SK-N-MC (cell line): ENCODE measurements around the gene LRRC56.

ENCODE experiments used
- EZH2 ChIP-seq: fragments of 200-600 bp; sonication (generic); IDR thresholded peaks from one replicate; pipeline ENCODE4 v1.6.1; 2017; ENCODE audit warnings: antibody characterized with exemption
- FOXP2 ChIP-seq: optimal IDR thresholded peaks from 2 replicates; pipeline ENCODE3; 2011; ENCODE audit warnings: mild to moderate bottlenecking, moderate library complexity; ENCODE audit not compliant: insufficient read depth; ENCODE audit errors: extremely low read length, control extremely low read depth
- POLR2AphosphoS5 ChIP-seq: IDR thresholded peaks from 2 replicates; pipeline ENCODE4 v1.6.1; 2012; ENCODE audit warnings: mild to moderate bottlenecking, low read depth, low read length, borderline replicate concordance

DNA sequence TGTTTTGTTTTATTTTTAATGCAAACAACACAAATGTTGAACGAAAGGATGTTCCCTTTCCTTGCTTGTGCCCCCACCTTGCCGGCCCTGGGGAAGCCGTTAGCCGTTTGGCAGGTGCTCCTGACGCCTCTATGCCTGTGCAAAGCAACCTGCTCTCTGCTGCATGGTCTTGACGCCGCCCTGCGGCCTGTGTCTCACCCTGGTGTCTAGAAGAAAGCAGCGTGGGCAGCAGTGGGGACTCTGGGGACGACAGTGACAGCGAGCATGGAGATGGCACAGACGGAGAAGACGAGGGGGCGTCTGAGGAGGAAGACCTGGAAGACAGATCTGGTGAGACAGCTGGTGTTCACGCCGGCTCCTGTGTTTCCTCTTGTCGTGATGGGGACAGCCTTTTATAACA lies 44.4 kb downstream of the LRRC56 start:
- no peak for TF ChIP-seq POLR2AphosphoS5
- no peak for TF ChIP-seq EZH2
- TF ChIP-seq FOXP2 = no peak
